Measurements from ENCODE around the gene SLC1A7.

SLC1A7 gene

DNA sequence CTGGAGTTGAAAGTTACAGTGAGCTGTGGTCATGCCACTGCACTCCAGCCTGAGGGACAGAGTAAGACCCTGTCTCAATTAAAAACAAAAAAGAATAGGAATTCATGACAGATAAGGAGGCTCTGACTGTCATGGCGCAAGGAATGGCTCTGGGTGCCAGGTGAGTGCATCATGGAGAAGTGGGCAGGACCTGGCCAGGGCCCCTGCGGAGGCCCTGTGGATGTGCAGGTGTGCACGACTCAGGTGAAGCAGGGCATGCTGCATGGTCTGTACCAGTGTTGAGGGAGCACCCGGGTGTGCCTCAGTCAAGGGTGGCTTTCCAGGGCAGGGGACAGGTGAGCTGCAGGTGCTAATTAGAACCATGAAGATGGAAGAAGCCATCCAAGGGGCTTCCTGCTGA lies 14.0 kb downstream of the SLC1A7 start:
- TF ChIP-seq, protein P1, sequence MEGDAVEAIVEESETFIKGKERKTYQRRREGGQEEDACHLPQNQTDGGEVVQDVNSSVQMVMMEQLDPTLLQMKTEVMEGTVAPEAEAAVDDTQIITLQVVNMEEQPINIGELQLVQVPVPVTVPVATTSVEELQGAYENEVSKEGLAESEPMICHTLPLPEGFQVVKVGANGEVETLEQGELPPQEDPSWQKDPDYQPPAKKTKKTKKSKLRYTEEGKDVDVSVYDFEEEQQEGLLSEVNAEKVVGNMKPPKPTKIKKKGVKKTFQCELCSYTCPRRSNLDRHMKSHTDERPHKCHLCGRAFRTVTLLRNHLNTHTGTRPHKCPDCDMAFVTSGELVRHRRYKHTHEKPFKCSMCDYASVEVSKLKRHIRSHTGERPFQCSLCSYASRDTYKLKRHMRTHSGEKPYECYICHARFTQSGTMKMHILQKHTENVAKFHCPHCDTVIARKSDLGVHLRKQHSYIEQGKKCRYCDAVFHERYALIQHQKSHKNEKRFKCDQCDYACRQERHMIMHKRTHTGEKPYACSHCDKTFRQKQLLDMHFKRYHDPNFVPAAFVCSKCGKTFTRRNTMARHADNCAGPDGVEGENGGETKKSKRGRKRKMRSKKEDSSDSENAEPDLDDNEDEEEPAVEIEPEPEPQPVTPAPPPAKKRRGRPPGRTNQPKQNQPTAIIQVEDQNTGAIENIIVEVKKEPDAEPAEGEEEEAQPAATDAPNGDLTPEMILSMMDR (conservative IDR thresholded peaks at IDR 0.05): no peak
- H3K27ac ChIP-seq: no peak overlapping the region

DNA sequence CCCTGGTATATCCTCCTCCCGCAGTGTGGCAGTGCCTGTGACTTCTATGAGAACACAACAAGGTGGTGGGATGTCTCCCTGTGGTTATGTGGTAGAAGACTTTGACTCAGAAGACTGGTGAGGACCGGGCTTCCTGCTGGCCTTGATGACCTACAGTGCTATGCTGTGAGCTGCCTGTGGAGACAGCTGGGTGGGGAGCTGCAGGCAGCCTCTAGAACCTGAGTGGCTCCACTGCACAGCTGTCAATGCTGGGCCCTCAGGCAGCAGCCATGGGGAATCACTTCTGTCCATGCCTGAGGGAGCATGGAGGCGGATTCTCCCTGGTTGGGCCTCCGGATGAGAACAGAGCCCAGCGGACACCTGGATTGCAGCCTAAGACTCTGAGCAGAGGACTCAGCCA lies 14.9 kb downstream of the SLC1A7 start:
- TF ChIP-seq, protein P1 (conservative IDR thresholded peaks at IDR 0.05): no peak
- no peak overlapping the region for H3K27ac ChIP-seq

DNA sequence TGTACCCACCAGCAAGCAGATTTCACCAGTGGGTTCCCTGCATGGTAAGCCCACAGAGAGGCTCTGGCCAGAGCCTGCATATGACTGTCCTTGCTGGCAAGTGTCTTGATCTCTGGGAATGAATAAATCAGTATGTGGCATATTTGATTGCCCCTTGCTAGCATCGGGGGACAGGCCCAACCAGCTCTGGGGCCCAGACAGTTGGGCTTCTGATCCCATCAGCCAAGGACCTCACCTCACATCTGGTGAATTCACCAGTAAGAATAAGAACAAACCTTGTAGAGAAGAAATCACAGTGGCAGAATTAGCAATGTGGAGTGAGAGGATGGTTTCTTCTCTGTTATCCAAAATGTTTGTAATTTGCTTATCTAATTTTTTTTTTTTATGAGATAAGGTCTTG lies 15.9 kb downstream of the SLC1A7 start:
- TF ChIP-seq, protein P1 (conservative IDR thresholded peaks at IDR 0.05): no peak

DNA sequence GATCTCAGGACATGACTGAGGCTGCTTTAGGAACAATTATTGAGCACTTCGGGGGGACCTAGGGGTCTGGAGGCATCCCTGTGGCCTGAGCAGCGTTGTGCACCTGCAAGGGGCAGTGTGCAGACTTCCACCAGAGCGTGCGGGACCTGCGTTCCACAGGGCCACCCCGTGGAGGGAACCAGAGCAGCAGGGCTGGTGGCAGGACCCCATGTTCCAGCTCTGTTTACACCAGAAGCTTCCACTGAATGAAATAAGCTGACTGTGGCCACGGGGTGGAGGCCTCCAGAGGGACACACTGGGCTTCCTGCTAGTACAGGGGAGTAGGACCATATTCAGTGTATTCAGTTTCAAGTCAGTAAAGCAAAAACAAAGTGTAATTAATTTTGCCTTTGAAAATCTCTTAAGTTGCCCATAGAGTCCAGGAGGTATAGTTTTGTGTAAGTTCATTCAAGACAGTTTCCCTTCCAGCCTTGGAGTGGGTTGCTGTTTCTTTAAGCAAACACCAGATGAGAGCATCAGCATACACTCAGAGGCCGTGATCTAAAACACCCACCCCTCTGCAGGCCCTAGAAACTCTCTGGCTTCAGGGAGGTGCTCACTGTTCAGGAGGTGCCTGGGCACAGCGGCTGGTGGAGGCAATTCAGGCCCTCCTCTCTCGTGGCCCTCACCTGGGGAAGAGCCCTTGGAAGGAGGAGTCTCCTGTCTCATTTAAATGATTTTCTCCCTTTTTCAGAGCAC lies 16.6 kb downstream of the SLC1A7 start:
- H3K27ac ChIP-seq: no peak overlapping the region
- TF ChIP-seq, protein P1 (conservative IDR thresholded peaks at IDR 0.05): no peak

More for the DNA sequence above, 15.9 kb downstream of the SLC1A7 start:
- H3K27ac ChIP-seq: no peak overlapping the region

- H3K27ac ChIP-seq: no peak overlapping the region
- TF ChIP-seq, protein P1 (conservative IDR thresholded peaks at IDR 0.05): no peak
Observed at GRCh38 chr1:53125122-53125521, 17.3 kb downstream of the SLC1A7 start.

GRCh38 chr1:53123453-53124140 lies 18.8 kb downstream of the SLC1A7 start:
- TF ChIP-seq, protein P1 (conservative IDR thresholded peaks at IDR 0.05): no peak
- H3K27ac ChIP-seq: no peak overlapping the region

DNA sequence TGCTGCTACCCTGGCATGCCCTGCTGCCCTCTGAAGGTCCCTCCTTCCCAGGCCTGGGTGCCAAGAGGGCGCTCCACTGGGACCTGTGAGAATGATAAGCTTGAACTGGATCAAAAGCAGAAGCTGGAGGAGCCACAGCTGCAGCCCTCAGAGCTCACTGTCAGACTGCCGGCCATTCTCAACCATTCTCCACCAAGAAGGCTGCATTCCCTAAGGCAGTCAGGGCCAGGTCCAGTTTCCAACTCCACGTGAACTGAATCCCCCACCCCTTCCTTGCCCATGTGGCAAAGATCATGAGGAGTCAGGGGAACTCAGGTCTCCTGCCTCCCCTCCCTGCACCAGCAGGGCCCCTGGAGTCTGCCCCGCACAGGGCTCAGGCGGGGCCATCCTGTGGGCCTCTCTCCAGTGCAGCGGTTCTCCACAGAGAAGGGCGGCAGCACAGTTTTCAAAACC lies 19.5 kb downstream of the SLC1A7 start:
- TF ChIP-seq, protein P1 (conservative IDR thresholded peaks at IDR 0.05): no peak
- no peak overlapping the region for H3K27ac ChIP-seq
